Measurements from ENCODE around the gene MAP2K5.
"Not testable (repeated sequence)": the region's sequence is repeated elsewhere in the genome, so short reads cannot be mapped to it uniquely, and the experiment has no call there.

MAP2K5 gene

DNA sequence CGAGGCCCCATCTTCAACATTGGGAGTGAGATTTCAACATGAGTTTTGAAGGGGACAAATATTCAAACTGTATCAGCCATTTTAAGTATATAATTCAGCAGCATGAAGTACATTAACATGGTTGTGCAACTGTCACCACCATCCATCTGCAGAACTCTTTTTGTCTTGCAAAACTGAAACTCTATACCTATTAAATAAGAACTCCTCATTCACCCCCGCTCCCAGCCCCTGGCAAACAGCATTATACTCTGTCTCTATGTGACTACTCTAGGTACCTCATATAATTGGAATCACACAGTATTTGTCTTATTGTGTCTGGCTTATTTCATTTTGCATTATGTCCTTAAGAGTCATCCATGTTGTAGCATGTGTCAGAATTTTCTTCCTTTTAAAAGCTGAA is 110.1 kb downstream of the MAP2K5 start:
- TF ChIP-seq, protein P1, sequence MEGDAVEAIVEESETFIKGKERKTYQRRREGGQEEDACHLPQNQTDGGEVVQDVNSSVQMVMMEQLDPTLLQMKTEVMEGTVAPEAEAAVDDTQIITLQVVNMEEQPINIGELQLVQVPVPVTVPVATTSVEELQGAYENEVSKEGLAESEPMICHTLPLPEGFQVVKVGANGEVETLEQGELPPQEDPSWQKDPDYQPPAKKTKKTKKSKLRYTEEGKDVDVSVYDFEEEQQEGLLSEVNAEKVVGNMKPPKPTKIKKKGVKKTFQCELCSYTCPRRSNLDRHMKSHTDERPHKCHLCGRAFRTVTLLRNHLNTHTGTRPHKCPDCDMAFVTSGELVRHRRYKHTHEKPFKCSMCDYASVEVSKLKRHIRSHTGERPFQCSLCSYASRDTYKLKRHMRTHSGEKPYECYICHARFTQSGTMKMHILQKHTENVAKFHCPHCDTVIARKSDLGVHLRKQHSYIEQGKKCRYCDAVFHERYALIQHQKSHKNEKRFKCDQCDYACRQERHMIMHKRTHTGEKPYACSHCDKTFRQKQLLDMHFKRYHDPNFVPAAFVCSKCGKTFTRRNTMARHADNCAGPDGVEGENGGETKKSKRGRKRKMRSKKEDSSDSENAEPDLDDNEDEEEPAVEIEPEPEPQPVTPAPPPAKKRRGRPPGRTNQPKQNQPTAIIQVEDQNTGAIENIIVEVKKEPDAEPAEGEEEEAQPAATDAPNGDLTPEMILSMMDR (IDR thresholded peaks at IDR 0.05; ENCODE audit: insufficient read depth, low read length, missing control alignments) = no peak
- POLR2A ChIA-PET = no interaction called here
- H3K4me3 ChIP-seq (ENCODE audit: low read depth, low read length) = no peak overlapping the region
- no peak for DNase-seq (ENCODE audit: low read depth, low spot score)
- CTCF ChIA-PET = no interaction called here

DNA sequence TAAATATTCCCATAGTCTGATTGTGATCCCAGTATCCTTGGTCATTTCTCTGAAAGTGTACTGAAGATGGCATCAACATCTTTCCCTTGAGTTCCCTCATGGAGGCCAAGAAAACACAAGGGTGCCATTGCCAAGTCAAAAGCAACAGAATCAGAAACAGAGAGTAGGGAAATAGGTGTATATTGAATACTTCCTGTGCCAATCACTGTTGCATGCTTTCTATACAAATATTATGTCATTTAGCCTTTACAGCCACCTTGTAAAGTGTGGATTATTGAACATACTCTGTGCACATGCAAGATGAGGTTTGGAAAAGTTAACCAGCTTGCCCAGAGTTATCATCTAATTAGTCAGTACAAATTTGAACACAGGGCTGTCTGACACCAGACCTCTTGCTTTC is 117.9 kb downstream of the MAP2K5 start:
- H3K4me3 ChIP-seq (ENCODE audit: low read depth, low read length) = no peak overlapping the region
- CTCF ChIA-PET = interaction anchor here (0.6 to 1.8 kb wide), 2 partner anchors 10 to 69 kb away, joined by 3 to 4 read pairs; no protein-coding TSS in a partner anchor
- TF ChIP-seq, protein P1 (IDR thresholded peaks at IDR 0.05; ENCODE audit: insufficient read depth, low read length, missing control alignments) = no peak
- POLR2A ChIA-PET = no interaction called here
- DNase-seq (ENCODE audit: low read depth, low spot score) = no peak

DNA sequence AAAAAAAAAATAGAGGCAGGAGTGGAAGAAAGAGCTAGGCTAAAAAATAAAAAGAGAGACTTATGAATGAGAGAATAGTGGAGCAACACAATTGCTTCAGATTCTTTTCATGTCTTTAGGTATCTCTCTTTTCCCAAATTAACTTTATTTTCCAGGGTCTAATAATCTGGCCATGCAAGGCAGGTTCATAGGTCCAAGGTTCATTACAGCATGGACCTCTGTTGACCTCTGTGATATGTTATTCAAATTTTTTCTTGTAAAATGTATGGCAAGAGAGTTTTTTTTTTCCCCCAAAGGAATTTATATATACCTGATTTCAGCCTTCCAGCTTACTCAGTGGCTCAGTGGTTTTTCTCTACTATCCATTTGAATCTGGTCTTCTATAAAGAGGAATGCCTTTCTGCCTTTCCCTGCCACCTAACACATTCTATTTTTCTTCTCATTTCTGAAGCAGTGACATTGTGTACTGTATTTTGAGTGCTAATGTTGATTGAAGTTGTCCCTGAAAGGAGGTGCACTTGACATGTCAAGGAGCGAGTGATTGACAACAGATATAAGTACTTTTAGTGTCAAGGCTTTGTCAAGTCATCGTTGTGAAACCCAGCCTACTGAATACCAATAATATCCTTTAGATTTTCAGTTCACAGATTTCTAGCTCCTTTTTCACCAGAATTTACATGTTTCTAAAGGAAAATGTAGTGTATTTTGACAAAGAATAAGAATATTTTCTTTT is 118.5 kb downstream of the MAP2K5 start:
- ChIA-PET CTCF (interaction anchor here (1.8 kb wide), 1 partner anchor 9 kb away, joined by 4 read pairs; no protein-coding TSS in a partner anchor), POLR2A (no interaction called here)
- TF ChIP-seq, protein P1 (IDR thresholded peaks at IDR 0.05; ENCODE audit: insufficient read depth, low read length, missing control alignments) = no peak
- no peak overlapping the region for H3K4me3 ChIP-seq (ENCODE audit: low read depth, low read length)
- DNase-seq (ENCODE audit: low read depth, low spot score) = no peak

DNA sequence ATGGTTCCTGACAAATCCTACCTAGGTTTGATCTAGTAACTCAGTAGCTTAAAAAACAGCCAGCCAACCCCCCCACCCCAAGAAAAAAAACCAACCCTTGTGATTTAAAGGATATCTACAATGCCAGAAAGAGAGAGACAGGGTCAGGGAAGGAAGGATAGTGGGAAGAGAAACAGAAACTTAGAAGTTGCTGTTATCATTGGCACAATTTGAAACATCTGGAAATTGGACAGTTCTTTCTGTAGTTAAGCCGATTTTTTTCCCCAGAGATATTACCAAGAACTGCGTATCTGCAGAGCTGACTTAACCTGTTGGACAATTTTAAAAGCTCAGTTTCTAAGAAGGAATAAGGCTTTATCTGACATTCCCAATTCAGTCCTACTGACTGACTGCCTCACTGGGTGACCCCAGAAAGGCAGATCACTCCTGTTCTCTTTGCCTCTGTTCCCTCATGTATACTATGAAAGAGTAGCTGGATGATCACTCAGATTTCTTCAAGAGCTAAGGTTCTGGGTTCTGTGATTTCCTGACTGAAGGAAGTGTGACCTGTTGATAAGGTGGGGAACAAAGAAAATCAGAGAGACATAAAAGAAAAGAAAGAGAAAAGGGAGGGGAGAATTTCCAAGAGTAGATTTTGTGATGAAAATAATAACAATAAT is 128.3 kb downstream of the MAP2K5 start:
- no peak for DNase-seq (ENCODE audit: low read depth, low spot score)
- TF ChIP-seq, protein P1 (IDR thresholded peaks at IDR 0.05; ENCODE audit: insufficient read depth, low read length, missing control alignments) = no peak
- POLR2A ChIA-PET = no interaction called here
- H3K4me3 ChIP-seq (ENCODE audit: low read depth, low read length) = no peak overlapping the region
- CTCF ChIA-PET = interaction anchor here (0.6 to 1.5 kb wide), 4 partner anchors 10 to 739 kb away, joined by 3 to 4 read pairs (median 3); no protein-coding TSS in a partner anchor

DNA sequence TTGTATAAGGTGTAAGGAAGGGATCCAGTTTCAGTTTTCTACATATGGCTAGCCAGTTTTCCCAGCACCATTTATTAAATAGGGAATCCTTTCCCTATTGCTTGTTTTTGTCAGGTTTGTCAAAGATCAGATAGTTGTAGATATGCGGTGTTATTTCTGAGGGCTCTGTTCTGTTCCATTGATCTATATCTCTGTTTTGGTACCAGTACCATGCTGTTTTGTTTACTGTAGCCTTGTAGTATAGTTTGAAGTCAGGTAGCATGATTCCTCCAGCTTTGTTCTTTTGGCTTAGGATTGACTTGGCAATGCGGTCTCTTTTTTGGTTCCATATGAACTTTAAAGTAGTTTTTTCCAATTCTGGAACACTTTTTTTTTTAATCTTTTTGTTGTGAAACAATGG is 130.3 kb downstream of the MAP2K5 start:
- POLR2A ChIA-PET; CTCF ChIA-PET; DNase-seq (ENCODE audit: low read depth, low spot score); H3K4me3 ChIP-seq (ENCODE audit: low read depth, low read length): not testable (repeated sequence)

DNA sequence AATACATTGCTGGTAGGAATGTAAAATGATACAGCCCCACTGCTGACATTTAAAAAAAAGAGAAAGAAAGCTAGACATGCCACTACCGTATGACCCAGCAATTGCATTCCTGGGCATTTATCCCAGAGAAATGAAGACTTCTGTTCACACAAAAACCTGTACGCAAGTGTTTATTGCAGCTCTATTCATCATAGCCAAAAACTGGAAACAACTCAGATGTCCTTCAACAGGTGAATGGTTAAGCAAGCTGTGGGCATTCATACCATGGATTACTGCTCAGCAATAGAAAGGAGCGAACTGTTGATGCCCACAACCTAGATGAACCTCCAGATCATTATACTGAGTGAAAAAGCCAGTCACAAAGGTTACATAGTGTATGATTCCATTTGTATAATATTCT is 132.5 kb downstream of the MAP2K5 start:
- DNase-seq (ENCODE audit: low read depth, low spot score) = no peak
- ChIA-PET POLR2A (no interaction called here), CTCF (no interaction called here)
- H3K4me3 ChIP-seq (ENCODE audit: low read depth, low read length) = no peak overlapping the region
- TF ChIP-seq, protein P1 (IDR thresholded peaks at IDR 0.05; ENCODE audit: insufficient read depth, low read length, missing control alignments) = no peak

All from AG04449 (cell line).